ENCODE results near the gene HS1BP3. TPM values are rescaled to one million over a fixed set of nuclear protein-coding genes. Genes with fewer than 3 reads are reported as not detected.

Gene HS1BP3
- total RNA-seq, 2 experiments from 2014 or later, result 8.8 to 10.1 TPM

GRCh38 chr2:20668871-20669475, 18.1 kb upstream of the HS1BP3 start:
- H3K4me1 ChIP-seq (ENCODE audit: insufficient read depth, low read length), result peaks cover 42% of the 10 kb centered on the region
- TF ChIP-seq CTCF (IDR thresholded peaks at IDR 0.05), result no peak
- intact Hi-C loops (cut with DNase I, micrococcal nuclease), result loop anchor here in 1 of 2 experiments (10.0 kb wide), 1 partner anchor 156 kb away; the partner anchor contains the start of gene LDAH
- Mint-ChIP-seq H3K9me3 (no peaks in the 10 kb centered on the region), H3K36me3 (ENCODE audit: low read depth) (no peaks in the 10 kb centered on the region), H3K27ac (no peak overlapping the region), H3K4me1 (ENCODE audit: low read depth) (peaks cover 32% of the 10 kb centered on the region), H3K4me3 (peak overlapping the region; percentile 34), H3K27me3 (peaks cover 81% of the 10 kb centered on the region)
- CTCF ChIA-PET, result no interaction called here
- DNase-seq (no peak), ATAC-seq (ENCODE audit: poor library complexity) (no peak)
- H3K9me3 ChIP-seq (ENCODE audit: control insufficient read depth in 1 of 2, insufficient read depth in 1 of 2, low read length in 2 of 2), result peaks cover 0 to 39% of the 10 kb centered on the region in 2 experiments
- POLR2A ChIA-PET, result no interaction called here
- H3K4me3 ChIP-seq (ENCODE audit: low read length), result no peak overlapping the region
- no peak overlapping the region for H3K27ac ChIP-seq (ENCODE audit: low read depth in 1 of 2, low read length in 2 of 2)
- H3K36me3 ChIP-seq (ENCODE audit: insufficient read depth, low read length), result no peaks in the 10 kb centered on the region
- H3K27me3 ChIP-seq (ENCODE audit: control insufficient read depth in 1 of 2, insufficient read depth in 2 of 2, low read length in 2 of 2), result peaks cover 70 to 85% of the 10 kb centered on the region in 2 experiments

GRCh38 chr2:20668451-20668850, 17.6 kb upstream of the HS1BP3 start:
- H3K9me3 Mint-ChIP-seq, result no peaks in the 10 kb centered on the region
- Histone ChIP-seq H3K27ac (ENCODE audit: low read depth in 1 of 2, low read length in 2 of 2) (no peak overlapping the region), H3K4me1 (ENCODE audit: insufficient read depth, low read length) (peaks cover 42% of the 10 kb centered on the region), H3K36me3 (ENCODE audit: insufficient read depth, low read length) (no peaks in the 10 kb centered on the region), H3K27me3 (ENCODE audit: control insufficient read depth in 1 of 2, insufficient read depth in 2 of 2, low read length in 2 of 2) (peaks cover 75 to 90% of the 10 kb centered on the region in 2 experiments), H3K9me3 (ENCODE audit: control insufficient read depth in 1 of 2, insufficient read depth in 1 of 2, low read length in 2 of 2) (peaks cover 0 to 39% of the 10 kb centered on the region in 2 experiments), H3K4me3 (ENCODE audit: low read length) (no peak overlapping the region)
- DNase-seq (no peak), ATAC-seq (ENCODE audit: poor library complexity) (no peak)
- peak overlapping the region; percentile 65 for H3K4me3 Mint-ChIP-seq
- peaks cover 81% of the 10 kb centered on the region for H3K27me3 Mint-ChIP-seq
- no peaks in the 10 kb centered on the region for H3K36me3 Mint-ChIP-seq (ENCODE audit: low read depth)
- peaks cover 32% of the 10 kb centered on the region for H3K4me1 Mint-ChIP-seq (ENCODE audit: low read depth)
- H3K27ac Mint-ChIP-seq, result no peak overlapping the region
- ChIA-PET CTCF (no interaction called here), POLR2A (no interaction called here)
- TF ChIP-seq CTCF (IDR thresholded peaks at IDR 0.05), result no peak
- intact Hi-C loops (cut with DNase I, micrococcal nuclease), result loop anchor here in 1 of 2 experiments (10.0 kb wide), 1 partner anchor 156 kb away; the partner anchor contains the start of gene LDAH

GRCh38 chr2:20667531-20668401, 16.9 kb upstream of the HS1BP3 start:
- Mint-ChIP-seq H3K36me3 (ENCODE audit: low read depth) (no peaks in the 10 kb centered on the region), H3K4me1 (ENCODE audit: low read depth) (peaks cover 32% of the 10 kb centered on the region), H3K27ac (no peak overlapping the region), H3K9me3 (no peaks in the 10 kb centered on the region), H3K4me3 (peak overlapping the region; percentile 65), H3K27me3 (peaks cover 79% of the 10 kb centered on the region)
- peak overlapping the region; percentile 30 for H3K4me3 ChIP-seq (ENCODE audit: low read length)
- no peak overlapping the region for H3K27ac ChIP-seq (ENCODE audit: low read depth in 1 of 2, low read length in 2 of 2)
- peaks cover 80 to 92% of the 10 kb centered on the region in 2 experiments for H3K27me3 ChIP-seq (ENCODE audit: control insufficient read depth in 1 of 2, insufficient read depth in 2 of 2, low read length in 2 of 2)
- intact Hi-C loops (cut with DNase I, micrococcal nuclease), result loop anchor here in 1 of 2 experiments (10.0 kb wide), 1 partner anchor 157 kb away; the partner anchor contains the start of gene LDAH
- ChIA-PET CTCF (no interaction called here), POLR2A (no interaction called here)
- H3K9me3 ChIP-seq (ENCODE audit: control insufficient read depth in 1 of 2, insufficient read depth in 1 of 2, low read length in 2 of 2), result peaks cover 0 to 39% of the 10 kb centered on the region in 2 experiments
- peaks cover 42% of the 10 kb centered on the region for H3K4me1 ChIP-seq (ENCODE audit: insufficient read depth, low read length)
- ATAC-seq (ENCODE audit: poor library complexity) (no peak), DNase-seq (no peak)
- TF ChIP-seq CTCF (IDR thresholded peaks at IDR 0.05), result no peak
- H3K36me3 ChIP-seq (ENCODE audit: insufficient read depth, low read length), result no peaks in the 10 kb centered on the region

Measured in CD4-positive, alpha-beta T cell (primary cell).